ENCODE measurements around the gene TOP1. TPM values are rescaled to one million over a fixed set of nuclear protein-coding genes. Genes with fewer than 3 reads are reported as not detected.
A peak's percentile ranks its signal among the peaks of the same experiment; 100 is the strongest.

TOP1 gene
- total RNA-seq, 1 donor from 2014 or later: 90.8 TPM

GRCh38 chr20:41170386-41171105, 141.9 kb downstream of the TOP1 start:
- peak overlapping the region; percentile 42 for H3K27ac Mint-ChIP-seq
- no peak overlapping the region for H3K4me3 Mint-ChIP-seq (ENCODE audit: low read depth)
- no peaks in the 10 kb centered on the region for H3K9me3 Mint-ChIP-seq (ENCODE audit: low read depth)
- H3K4me1 Mint-ChIP-seq (ENCODE audit: low read depth): no peaks in the 10 kb centered on the region
- H3K27me3 Mint-ChIP-seq: no peaks in the 10 kb centered on the region
- H3K36me3 Mint-ChIP-seq (ENCODE audit: insufficient read depth): peaks cover 35% of the 10 kb centered on the region
- TF ChIP-seq CTCF (IDR thresholded peaks at IDR 0.05; ENCODE audit: unreplicated experiment): no peak
- no peak for DNase-seq (ENCODE audit: low spot score, unreplicated experiment)

GRCh38 chr20:41171736-41172295, 143.2 kb downstream of the TOP1 start:
- no peaks in the 10 kb centered on the region for H3K27me3 Mint-ChIP-seq
- no peak overlapping the region for H3K27ac Mint-ChIP-seq
- H3K9me3 Mint-ChIP-seq (ENCODE audit: low read depth): no peaks in the 10 kb centered on the region
- no peak for DNase-seq (ENCODE audit: low spot score, unreplicated experiment)
- TF ChIP-seq CTCF (IDR thresholded peaks at IDR 0.05; ENCODE audit: unreplicated experiment): no peak
- peaks cover 32% of the 10 kb centered on the region for H3K36me3 Mint-ChIP-seq (ENCODE audit: insufficient read depth)
- no peaks in the 10 kb centered on the region for H3K4me1 Mint-ChIP-seq (ENCODE audit: low read depth)
- no peak overlapping the region for H3K4me3 Mint-ChIP-seq (ENCODE audit: low read depth)

GRCh38 chr20:41172296-41173140, 143.9 kb downstream of the TOP1 start:
- H3K9me3 Mint-ChIP-seq (ENCODE audit: low read depth): no peaks in the 10 kb centered on the region
- TF ChIP-seq CTCF (IDR thresholded peaks at IDR 0.05; ENCODE audit: unreplicated experiment): no peak
- no peak overlapping the region for H3K27ac Mint-ChIP-seq
- H3K4me3 Mint-ChIP-seq (ENCODE audit: low read depth): no peak overlapping the region
- no peaks in the 10 kb centered on the region for H3K4me1 Mint-ChIP-seq (ENCODE audit: low read depth)
- peaks cover 26% of the 10 kb centered on the region for H3K36me3 Mint-ChIP-seq (ENCODE audit: insufficient read depth)
- no peaks in the 10 kb centered on the region for H3K27me3 Mint-ChIP-seq
- DNase-seq (ENCODE audit: low spot score, unreplicated experiment): no peak

DNA sequence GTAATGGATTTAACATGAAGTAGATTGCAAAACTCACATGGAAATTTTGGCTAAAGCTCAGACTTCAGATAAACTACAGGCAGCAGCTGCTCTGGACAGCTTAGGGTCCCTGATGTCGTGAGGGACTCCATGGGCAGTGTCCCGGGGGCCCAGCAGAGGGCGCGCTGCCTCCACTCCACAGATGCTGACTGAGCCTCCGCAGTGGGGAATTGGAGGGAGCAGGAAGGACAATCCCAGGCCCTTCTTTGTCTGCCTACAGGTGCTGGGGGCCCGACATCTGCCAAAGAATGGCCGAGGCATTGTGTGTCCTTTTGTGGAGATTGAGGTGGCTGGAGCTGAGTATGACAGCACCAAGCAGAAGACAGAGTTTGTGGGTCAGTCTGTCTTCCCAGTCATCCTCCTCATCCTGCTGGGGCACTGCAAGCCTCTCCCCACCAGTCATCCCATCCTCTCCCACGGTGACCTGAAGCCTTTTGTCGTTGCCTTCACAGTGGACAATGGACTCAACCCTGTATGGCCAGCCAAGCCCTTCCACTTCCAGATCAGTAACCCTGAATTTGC, 144.6 kb downstream of the TOP1 start:
- no peaks in the 10 kb centered on the region for H3K27me3 Mint-ChIP-seq
- DNase-seq (ENCODE audit: low spot score, unreplicated experiment): peak; percentile 76
- peaks cover 27% of the 10 kb centered on the region for H3K36me3 Mint-ChIP-seq (ENCODE audit: insufficient read depth)
- H3K4me1 Mint-ChIP-seq (ENCODE audit: low read depth): no peaks in the 10 kb centered on the region
- H3K27ac Mint-ChIP-seq: peak overlapping the region; percentile 71
- H3K4me3 Mint-ChIP-seq (ENCODE audit: low read depth): no peak overlapping the region
- H3K9me3 Mint-ChIP-seq (ENCODE audit: low read depth): no peaks in the 10 kb centered on the region
- TF ChIP-seq CTCF (IDR thresholded peaks at IDR 0.05; ENCODE audit: unreplicated experiment): peak; percentile 91

- Mint-ChIP-seq H3K4me3 (ENCODE audit: low read depth) (no peak overlapping the region), H3K27ac (peak overlapping the region; percentile 71), H3K36me3 (ENCODE audit: insufficient read depth) (peaks cover 27% of the 10 kb centered on the region), H3K9me3 (ENCODE audit: low read depth) (no peaks in the 10 kb centered on the region), H3K4me1 (ENCODE audit: low read depth) (no peaks in the 10 kb centered on the region), H3K27me3 (no peaks in the 10 kb centered on the region)
- DNase-seq (ENCODE audit: low spot score, unreplicated experiment): peak; percentile 7
- no peak for TF ChIP-seq CTCF (IDR thresholded peaks at IDR 0.05; ENCODE audit: unreplicated experiment)
These were observed 145.2 kb downstream of the TOP1 start for GRCh38 chr20:41173791-41174341.

Measured in progenitor cell of endocrine pancreas (in vitro differentiated cells).